Prostate gland (tissue), 2 donors: ENCODE data around the gene ATP2A1. TPM values are rescaled to one million over a fixed set of nuclear protein-coding genes. Genes with fewer than 3 reads are reported as not detected.

Experiments used
- DNase-seq: peaks from one replicate; pipeline ENCODE4 v3.0.0-alpha.2; 2019; ENCODE audit warnings: low spot score
- H3K27ac ChIP-seq, 2 donors: fragments of 200-600 bp; sonication (generic); 2 replicates each; pipeline ENCODE4 v1.5.1; 2017 to 2019
- H3K27me3 ChIP-seq: fragments of 200-600 bp; sonication (generic); replicated peaks from 2 replicates; pipeline ENCODE4 v1.5.1; 2019; ENCODE audit not compliant: insufficient read depth
- H3K36me3 ChIP-seq, 2 donors: fragments of 200-600 bp; sonication (generic); 1 replicate in 1 of 2; 2 replicates in 1 of 2; pipeline versions ENCODE4 v1.5.1 to v1.8.1; 2017 to 2019
- H3K4me1 ChIP-seq: fragments of 200-600 bp; sonication (generic); replicated peaks from 2 replicates; pipeline ENCODE4 v1.5.1; 2019
- H3K4me3 ChIP-seq, 2 donors: fragments of 200-600 bp; sonication (generic); 2 replicates each; pipeline ENCODE4 v1.5.1; 2017 to 2019
- H3K9me3 ChIP-seq: fragments of 200-600 bp; sonication (generic); 2 replicates; pipeline ENCODE4 v1.5.1; 2017
- POLR2A ChIP-seq: fragments of 450-650 bp; IDR thresholded peaks from one replicate; pipeline ENCODE4 v1.6.1; 2016; ENCODE audit warnings: antibody characterized with exemption, mild to moderate bottlenecking
- POLR2AphosphoS5 ChIP-seq: sonication (generic); formaldehyde crosslinking; IDR thresholded peaks from one replicate; pipeline ENCODE4 v1.6.1; 2017; ENCODE audit warnings: antibody characterized with exemption
- WGBS: methylation state at CpG from one replicate; pipeline ENCODE4 v1.1.5; 2018; 5-methylcytosine and 5-hydroxymethylcytosine counted together
- intact Hi-C: fragments of 100-400 bp; cut with DNase I; formaldehyde crosslinking; loops from one replicate; pipeline ENCODE4 v1.14.2; 2022
- total RNA-seq, 2 donors: library from RNA; depleted of rRNA; stranded (reverse); fragments of >200 nt; gene quantifications; one replicate each; pipeline ENCODE4 v1.1.0, GENCODE V29; 2016
- TF ChIP-seq, protein P1 (sequence below), 4 experiments: fragments of 200-600 bp in 2 of 4; fragments of 450-650 bp in 2 of 4; sonication (generic) in 2 of 4; IDR thresholded peaks; 1 replicate in 3 of 4; 2 replicates in 1 of 4; pipeline ENCODE4 v1.5.1; 2016 to 2019; ENCODE audit warnings: antibody characterized with exemption in 4 of 4, mild to moderate bottlenecking in 2 of 4, moderate library complexity in 2 of 4

The ATP2A1 gene
- total RNA-seq, 2 donors from 2014 or later, result 1.5 to 3.1 TPM

DNA sequence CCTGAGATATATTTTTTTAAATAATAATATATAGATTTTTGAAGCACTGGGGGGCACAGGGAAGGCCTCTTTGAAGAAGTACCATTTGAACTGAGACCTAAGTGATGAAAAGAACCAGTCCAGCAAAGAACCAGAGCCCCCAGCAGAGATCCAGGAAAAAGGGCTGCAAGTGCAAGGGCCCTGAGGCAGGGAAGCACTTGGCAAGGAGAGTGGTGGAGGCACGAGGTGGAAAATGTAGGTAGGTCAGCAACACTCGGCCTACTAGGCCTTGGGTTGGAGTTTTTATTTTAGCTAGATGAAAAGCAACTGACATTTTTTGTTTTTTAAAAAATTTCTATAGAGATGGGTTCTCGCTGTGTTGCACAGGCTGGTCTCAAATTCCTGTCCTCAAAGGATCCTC lies 51.9 kb downstream of the ATP2A1 start:
- intact Hi-C loops, result no loop called here
- WGBS, result 93% methylated on average over 3 of the region's 3 CpGs
- H3K27me3 ChIP-seq, result no peaks in the 10 kb centered on the region

DNA sequence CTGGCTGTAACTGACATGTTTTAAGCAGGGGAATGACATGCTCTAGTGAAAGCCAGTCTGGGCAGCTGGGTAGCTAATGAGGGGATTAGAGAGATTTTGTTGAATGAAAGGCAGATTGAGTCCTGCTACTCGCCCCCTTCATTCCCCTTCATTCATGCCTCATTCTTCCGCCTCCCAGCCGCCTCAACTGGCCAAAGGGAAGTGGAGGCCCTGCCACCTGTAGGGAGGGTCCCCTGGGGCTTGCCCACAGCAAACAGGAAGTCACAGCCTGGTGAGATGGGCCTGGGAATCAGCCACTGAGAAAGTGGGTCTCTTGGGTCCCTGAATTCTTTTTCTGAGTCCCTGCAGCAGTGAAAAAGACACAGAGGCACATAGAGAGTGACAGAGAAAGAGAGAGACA lies 52.4 kb downstream of the ATP2A1 start:
- Histone ChIP-seq H3K27me3 (no peaks in the 10 kb centered on the region), H3K27ac (no peak overlapping the region), H3K4me1 (no peaks in the 10 kb centered on the region), H3K4me3 (no peak overlapping the region), H3K36me3 (no peaks in the 10 kb centered on the region), H3K9me3 (no peaks in the 10 kb centered on the region)
- TF ChIP-seq, protein P1, sequence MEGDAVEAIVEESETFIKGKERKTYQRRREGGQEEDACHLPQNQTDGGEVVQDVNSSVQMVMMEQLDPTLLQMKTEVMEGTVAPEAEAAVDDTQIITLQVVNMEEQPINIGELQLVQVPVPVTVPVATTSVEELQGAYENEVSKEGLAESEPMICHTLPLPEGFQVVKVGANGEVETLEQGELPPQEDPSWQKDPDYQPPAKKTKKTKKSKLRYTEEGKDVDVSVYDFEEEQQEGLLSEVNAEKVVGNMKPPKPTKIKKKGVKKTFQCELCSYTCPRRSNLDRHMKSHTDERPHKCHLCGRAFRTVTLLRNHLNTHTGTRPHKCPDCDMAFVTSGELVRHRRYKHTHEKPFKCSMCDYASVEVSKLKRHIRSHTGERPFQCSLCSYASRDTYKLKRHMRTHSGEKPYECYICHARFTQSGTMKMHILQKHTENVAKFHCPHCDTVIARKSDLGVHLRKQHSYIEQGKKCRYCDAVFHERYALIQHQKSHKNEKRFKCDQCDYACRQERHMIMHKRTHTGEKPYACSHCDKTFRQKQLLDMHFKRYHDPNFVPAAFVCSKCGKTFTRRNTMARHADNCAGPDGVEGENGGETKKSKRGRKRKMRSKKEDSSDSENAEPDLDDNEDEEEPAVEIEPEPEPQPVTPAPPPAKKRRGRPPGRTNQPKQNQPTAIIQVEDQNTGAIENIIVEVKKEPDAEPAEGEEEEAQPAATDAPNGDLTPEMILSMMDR (IDR thresholded peaks at IDR 0.05), result no peak
- TF ChIP-seq POLR2AphosphoS5 (no peak), POLR2A (no peak)
- intact Hi-C loops, result no loop called here
- DNase-seq, result no peak
- WGBS, result 78% methylated on average over 3 of the region's 3 CpGs

More for the DNA sequence above, 51.9 kb downstream of the ATP2A1 start:
- H3K4me3 ChIP-seq, result no peak overlapping the region
- H3K36me3 ChIP-seq, result no peaks in the 10 kb centered on the region
- no peak for DNase-seq
- H3K9me3 ChIP-seq, result no peaks in the 10 kb centered on the region
- H3K4me1 ChIP-seq, result no peaks in the 10 kb centered on the region
- TF ChIP-seq, protein P1 (IDR thresholded peaks at IDR 0.05), result no peak
- no peak for TF ChIP-seq POLR2A
- TF ChIP-seq POLR2AphosphoS5, result no peak
- H3K27ac ChIP-seq, result no peak overlapping the region

DNA sequence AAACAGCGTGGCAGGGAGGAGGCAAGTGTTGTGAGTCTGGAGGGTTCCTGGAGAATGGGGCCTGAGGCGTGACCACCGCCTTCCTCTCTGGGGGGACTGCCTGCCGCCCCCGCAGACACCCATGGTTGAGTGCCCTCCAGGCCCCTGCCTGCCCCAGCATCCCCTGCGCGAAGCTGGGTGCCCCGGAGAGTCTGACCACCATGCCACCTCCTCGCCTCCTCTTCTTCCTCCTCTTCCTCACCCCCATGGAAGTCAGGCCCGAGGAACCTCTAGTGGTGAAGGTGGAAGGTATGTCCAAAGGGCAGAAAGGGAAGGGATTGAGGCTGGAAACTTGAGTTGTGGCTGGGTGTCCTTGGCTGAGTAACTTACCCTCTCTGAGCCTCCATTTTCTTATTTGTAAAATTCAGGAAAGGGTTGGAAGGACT lies 53.5 kb downstream of the ATP2A1 start, which contains the start of gene CD19:
Gene CD19, plus strand, starts transcription at position 171 of the 425 bp plus-strand sequence. Its CDS starts 30 bp downstream, at position 201.
- 86% methylated on average over 10 of the region's 10 CpGs for WGBS

DNA sequence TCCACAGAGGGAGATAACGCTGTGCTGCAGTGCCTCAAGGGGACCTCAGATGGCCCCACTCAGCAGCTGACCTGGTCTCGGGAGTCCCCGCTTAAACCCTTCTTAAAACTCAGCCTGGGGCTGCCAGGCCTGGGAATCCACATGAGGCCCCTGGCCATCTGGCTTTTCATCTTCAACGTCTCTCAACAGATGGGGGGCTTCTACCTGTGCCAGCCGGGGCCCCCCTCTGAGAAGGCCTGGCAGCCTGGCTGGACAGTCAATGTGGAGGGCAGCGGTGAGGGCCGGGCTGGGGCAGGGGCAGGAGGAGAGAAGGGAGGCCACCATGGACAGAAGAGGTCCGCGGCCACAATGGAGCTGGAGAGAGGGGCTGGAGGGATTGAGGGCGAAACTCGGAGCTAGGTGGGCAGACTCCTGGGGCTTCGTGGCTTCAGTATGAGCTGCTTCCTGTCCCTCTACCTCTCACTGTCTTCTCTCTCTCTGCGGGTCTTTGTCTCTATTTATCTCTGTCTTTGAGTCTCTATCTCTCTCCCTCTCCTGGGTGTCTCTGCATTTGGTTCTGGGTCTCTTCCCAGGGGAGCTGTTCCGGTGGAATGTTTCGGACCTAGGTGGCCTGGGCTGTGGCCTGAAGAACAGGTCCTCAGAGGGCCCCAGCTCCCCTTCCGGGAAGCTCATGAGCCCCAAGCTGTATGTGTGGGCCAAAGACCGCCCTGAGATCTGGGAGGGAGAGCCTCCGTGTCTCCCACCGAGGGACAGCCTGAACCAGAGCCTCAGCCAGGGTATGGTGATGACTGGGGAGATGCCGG lies 54.3 kb downstream of the ATP2A1 start:
- H3K27ac ChIP-seq, result no peak overlapping the region
- 85% methylated on average over 20 of the region's 20 CpGs for WGBS
- intact Hi-C loops, result no loop called here
- DNase-seq, result no peak
- TF ChIP-seq POLR2AphosphoS5 (no peak), POLR2A (no peak)
- TF ChIP-seq, protein P1 (IDR thresholded peaks at IDR 0.05), result no peak
- H3K4me3 ChIP-seq, result no peak overlapping the region
- no peaks in the 10 kb centered on the region for H3K36me3 ChIP-seq
- H3K4me1 ChIP-seq, result no peaks in the 10 kb centered on the region
- no peaks in the 10 kb centered on the region for H3K27me3 ChIP-seq
- H3K9me3 ChIP-seq, result no peaks in the 10 kb centered on the region

More for the DNA sequence above, 53.5 kb downstream of the ATP2A1 start, which contains the start of gene CD19:
- Histone ChIP-seq H3K27me3 (no peaks in the 10 kb centered on the region), H3K9me3 (no peaks in the 10 kb centered on the region), H3K27ac (no peak within 1 kb of the TSS), H3K4me3 (no peak within 1 kb of the TSS), H3K4me1 (no peaks in the 10 kb centered on the region), H3K36me3 (no peaks in the 10 kb centered on the region)
- DNase-seq, result no peak
- no peak for TF ChIP-seq POLR2AphosphoS5
- TF ChIP-seq, protein P1 (IDR thresholded peaks at IDR 0.05), result no peak
- no peak for TF ChIP-seq POLR2A
- intact Hi-C loops, result no loop called here

DNA sequence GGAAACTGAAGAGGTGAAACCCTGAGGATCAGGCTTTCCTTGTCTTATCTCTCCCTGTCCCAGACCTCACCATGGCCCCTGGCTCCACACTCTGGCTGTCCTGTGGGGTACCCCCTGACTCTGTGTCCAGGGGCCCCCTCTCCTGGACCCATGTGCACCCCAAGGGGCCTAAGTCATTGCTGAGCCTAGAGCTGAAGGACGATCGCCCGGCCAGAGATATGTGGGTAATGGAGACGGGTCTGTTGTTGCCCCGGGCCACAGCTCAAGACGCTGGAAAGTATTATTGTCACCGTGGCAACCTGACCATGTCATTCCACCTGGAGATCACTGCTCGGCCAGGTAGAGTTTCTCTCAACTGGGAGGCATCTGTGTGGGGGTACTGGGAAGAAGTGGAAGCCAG lies 54.9 kb downstream of the ATP2A1 start:
- intact Hi-C loops, result no loop called here
- no peaks in the 10 kb centered on the region for H3K9me3 ChIP-seq
- no peaks in the 10 kb centered on the region for H3K36me3 ChIP-seq
- no peak overlapping the region for H3K27ac ChIP-seq
- no peaks in the 10 kb centered on the region for H3K27me3 ChIP-seq
- H3K4me1 ChIP-seq, result no peaks in the 10 kb centered on the region
- WGBS, result 49% methylated on average over 8 of the region's 8 CpGs
- DNase-seq, result no peak
- no peak for TF ChIP-seq POLR2AphosphoS5
- no peak for TF ChIP-seq POLR2A
- TF ChIP-seq, protein P1 (IDR thresholded peaks at IDR 0.05), result no peak
- no peak overlapping the region for H3K4me3 ChIP-seq
